CD4-positive, alpha-beta T cell (primary cell): ENCODE measurements around the gene TMEM215. TPM values are rescaled to one million over a fixed set of nuclear protein-coding genes. Genes with fewer than 3 reads are reported as not detected.

ENCODE experiments used
- ATAC-seq: fragments of 200-7000 bp; cut with Tn5 transposase; one replicate; pipeline ENCODE4 v1.10.0; 2022; ENCODE audit warnings: mild to moderate bottlenecking; ENCODE audit not compliant: poor library complexity
- CTCF ChIA-PET: fragments of 350-600 bp; sonication (Branson Sonifier 250); formaldehyde crosslinking; loops from one replicate; lab custom pipeline; 2021; ENCODE audit warnings: antibody characterized with exemption, inconsistent platforms; lab: Charles Lee
- POLR2A ChIA-PET: fragments of 350-600 bp; sonication (Branson Sonifier 250); formaldehyde crosslinking; loops from one replicate; lab custom pipeline; 2021; ENCODE audit warnings: antibody characterized with exemption, inconsistent platforms; lab: Charles Lee
- DNase-seq, 14 experiments: peaks; one replicate each; pipeline ENCODE4 v3.0.0-alpha.2; 2013 to 2020; ENCODE audit warnings: mixed read lengths in 2 of 14
- H3K27ac ChIP-seq, 2 donors: one replicate each; pipeline versions ENCODE4 v1.5.1 to v1.7.0; 2013; ENCODE audit warnings: low read length in 2 of 2, low read depth in 1 of 2, mild to moderate bottlenecking in 1 of 2
- H3K27me3 ChIP-seq, 2 experiments: 1 replicate in 1 of 2; 2 replicates in 1 of 2; pipeline versions ENCODE4 v1.6.1 to v1.7.0; 2013; ENCODE audit warnings: low read length in 2 of 2, control low read depth in 1 of 2, mild to moderate bottlenecking in 1 of 2, moderate library complexity in 1 of 2; ENCODE audit not compliant: insufficient read depth in 2 of 2, control insufficient read depth in 1 of 2
- H3K36me3 ChIP-seq: one replicate; pipeline ENCODE4 v1.6.1; 2013; ENCODE audit warnings: low read length, control low read depth; ENCODE audit not compliant: insufficient read depth
- H3K4me1 ChIP-seq: one replicate; pipeline ENCODE4 v1.6.1; 2013; ENCODE audit warnings: low read length, control low read depth; ENCODE audit not compliant: insufficient read depth
- H3K4me3 ChIP-seq: one replicate; pipeline ENCODE4 v1.5.1; 2013; ENCODE audit warnings: mild to moderate bottlenecking, low read length, moderate library complexity
- H3K9me3 ChIP-seq, 2 experiments: 1 replicate in 1 of 2; 2 replicates in 1 of 2; pipeline versions ENCODE4 v1.6.1 to v1.7.0; 2013; ENCODE audit warnings: low read length in 2 of 2, mild to moderate bottlenecking in 2 of 2, control low read depth in 1 of 2, moderate library complexity in 1 of 2; ENCODE audit not compliant: control insufficient read depth in 1 of 2, insufficient read depth in 1 of 2
- H3K27ac Mint-ChIP-seq: one replicate; pipeline ENCODE4 v1.8.0; 2020; ENCODE audit warnings: mixed read lengths
- H3K27me3 Mint-ChIP-seq: one replicate; pipeline ENCODE4 v1.8.0; 2021; ENCODE audit warnings: mixed read lengths
- H3K36me3 Mint-ChIP-seq: one replicate; pipeline ENCODE4 v1.8.0; 2021; ENCODE audit warnings: low read depth, mixed read lengths
- H3K4me1 Mint-ChIP-seq: one replicate; pipeline ENCODE4 v1.8.0; 2021; ENCODE audit warnings: low read depth, mixed read lengths
- H3K4me3 Mint-ChIP-seq: one replicate; pipeline ENCODE4 v1.8.0; 2020; ENCODE audit warnings: mild to moderate bottlenecking, mixed read lengths
- H3K9me3 Mint-ChIP-seq: one replicate; pipeline ENCODE4 v1.8.0; 2020; ENCODE audit warnings: mixed read lengths
- intact Hi-C, 2 experiments: fragments of 100-400 bp; cut with DNase I in 1 of 2; cut with micrococcal nuclease in 1 of 2; formaldehyde crosslinking; loops; one replicate each; pipeline versions ENCODE4 v1.15.1 to v1.9.0; 2023 to 2025; cut with DNase I, micrococcal nuclease
- total RNA-seq, 174 experiments: library from RNA in 2 of 174; stranded (reverse) in 2 of 174; gene quantifications; one replicate each; pipeline ENCODE4 v1.2.3 and lab custom pipeline; 2021 to 2026
- TF ChIP-seq, protein P1 (sequence below): fragments of 200-600 bp; IDR thresholded peaks from one replicate; pipeline ENCODE4 v1.8.0; 2022; ENCODE audit warnings: antibody characterized with exemption, mild to moderate bottlenecking

The TMEM215 gene
- total RNA-seq, 2 experiments from 2014 or later: not detected

- no peak overlapping the region for H3K4me3 Mint-ChIP-seq
- Histone ChIP-seq H3K9me3 (no peaks in the 10 kb centered on the region), H3K4me1 (no peaks in the 10 kb centered on the region), H3K27me3 (no peaks in the 10 kb centered on the region), H3K27ac (no peak overlapping the region), H3K36me3 (no peaks in the 10 kb centered on the region), H3K4me3 (no peak overlapping the region)
- intact Hi-C loops: no loop called here
- ATAC-seq: no peak
- POLR2A ChIA-PET: no interaction called here
- H3K4me1 Mint-ChIP-seq: no peaks in the 10 kb centered on the region
- DNase-seq: no peak
- peaks cover 3% of the 10 kb centered on the region for H3K9me3 Mint-ChIP-seq
- no peaks in the 10 kb centered on the region for H3K36me3 Mint-ChIP-seq
- H3K27me3 Mint-ChIP-seq: no peaks in the 10 kb centered on the region
- CTCF ChIA-PET: no interaction called here
- TF ChIP-seq, protein P1, sequence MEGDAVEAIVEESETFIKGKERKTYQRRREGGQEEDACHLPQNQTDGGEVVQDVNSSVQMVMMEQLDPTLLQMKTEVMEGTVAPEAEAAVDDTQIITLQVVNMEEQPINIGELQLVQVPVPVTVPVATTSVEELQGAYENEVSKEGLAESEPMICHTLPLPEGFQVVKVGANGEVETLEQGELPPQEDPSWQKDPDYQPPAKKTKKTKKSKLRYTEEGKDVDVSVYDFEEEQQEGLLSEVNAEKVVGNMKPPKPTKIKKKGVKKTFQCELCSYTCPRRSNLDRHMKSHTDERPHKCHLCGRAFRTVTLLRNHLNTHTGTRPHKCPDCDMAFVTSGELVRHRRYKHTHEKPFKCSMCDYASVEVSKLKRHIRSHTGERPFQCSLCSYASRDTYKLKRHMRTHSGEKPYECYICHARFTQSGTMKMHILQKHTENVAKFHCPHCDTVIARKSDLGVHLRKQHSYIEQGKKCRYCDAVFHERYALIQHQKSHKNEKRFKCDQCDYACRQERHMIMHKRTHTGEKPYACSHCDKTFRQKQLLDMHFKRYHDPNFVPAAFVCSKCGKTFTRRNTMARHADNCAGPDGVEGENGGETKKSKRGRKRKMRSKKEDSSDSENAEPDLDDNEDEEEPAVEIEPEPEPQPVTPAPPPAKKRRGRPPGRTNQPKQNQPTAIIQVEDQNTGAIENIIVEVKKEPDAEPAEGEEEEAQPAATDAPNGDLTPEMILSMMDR: no peak
- H3K27ac Mint-ChIP-seq: no peak overlapping the region
These were observed 44.7 kb upstream of the TMEM215 start for GRCh38 chr9:32738501-32739172.

GRCh38 chr9:32741706-32742105 is 41.6 kb upstream of the TMEM215 start:
- TF ChIP-seq, protein P1: no peak
- no peak overlapping the region for H3K4me3 Mint-ChIP-seq
- peaks cover 4% of the 10 kb centered on the region for H3K9me3 Mint-ChIP-seq
- H3K4me1 ChIP-seq: no peaks in the 10 kb centered on the region
- H3K36me3 Mint-ChIP-seq: no peaks in the 10 kb centered on the region
- DNase-seq (no peak), ATAC-seq (no peak)
- H3K36me3 ChIP-seq: no peaks in the 10 kb centered on the region
- no peaks in the 10 kb centered on the region for H3K4me1 Mint-ChIP-seq
- no peak overlapping the region for H3K4me3 ChIP-seq
- no peak overlapping the region for H3K27ac Mint-ChIP-seq
- ChIA-PET POLR2A (no interaction called here), CTCF (no interaction called here)
- intact Hi-C loops: no loop called here
- no peak overlapping the region for H3K27ac ChIP-seq
- H3K27me3 ChIP-seq: no peaks in the 10 kb centered on the region
- no peaks in the 10 kb centered on the region for H3K27me3 Mint-ChIP-seq
- no peaks in the 10 kb centered on the region for H3K9me3 ChIP-seq

- H3K4me1 Mint-ChIP-seq: no peaks in the 10 kb centered on the region
- TF ChIP-seq, protein P1: no peak
- no peak for ATAC-seq
These were observed 41.0 kb upstream of the TMEM215 start for GRCh38 chr9:32742296-32742695.

More at GRCh38 chr9:32742296-32742695, 41.0 kb upstream of the TMEM215 start:
- no peaks in the 10 kb centered on the region for H3K27me3 Mint-ChIP-seq
- intact Hi-C loops: no loop called here
- Histone ChIP-seq H3K4me3 (no peak overlapping the region), H3K27me3 (no peaks in the 10 kb centered on the region), H3K4me1 (no peaks in the 10 kb centered on the region), H3K36me3 (no peaks in the 10 kb centered on the region), H3K27ac (no peak overlapping the region), H3K9me3 (no peaks in the 10 kb centered on the region)
- H3K36me3 Mint-ChIP-seq: no peaks in the 10 kb centered on the region
- no peak for DNase-seq
- H3K27ac Mint-ChIP-seq: no peak overlapping the region
- POLR2A ChIA-PET: no interaction called here
- CTCF ChIA-PET: no interaction called here
- no peak overlapping the region for H3K4me3 Mint-ChIP-seq
- H3K9me3 Mint-ChIP-seq: peaks cover 4% of the 10 kb centered on the region
